ENCODE results near the gene FGFR3. TPM values are rescaled to one million over a fixed set of nuclear protein-coding genes. Genes with fewer than 3 reads are reported as not detected.

The FGFR3 gene
- total RNA-seq (2014; rRNA removed; shearing (Covaris generic)): 2.0 and 2.4 TPM in 2 replicates

GRCh38 chr4:1792832-1793495 is at the start of gene FGFR3:
Gene FGFR3 (plus strand): TSS chr4:1793293. CDS start chr4:1793935, 642 bp downstream.
- peak within 1 kb of the TSS; percentile 65 for H3K4me3 ChIP-seq
- H3K4me1 ChIP-seq: peaks cover 1% of the 10 kb centered on the region; the same call in 1 of the 2 replicates
- DNase-seq: peak in 1 of 2 experiments; percentile 75
- H3K9me3 ChIP-seq (replicated peaks): no peaks in the 10 kb centered on the region
- H3K36me3 ChIP-seq: no peaks in the 10 kb centered on the region
- H3K27ac ChIP-seq: no peak within 1 kb of the TSS
- peaks cover 39% of the 10 kb centered on the region for H3K27me3 ChIP-seq

GRCh38 chr4:1743551-1743950 is 49.5 kb upstream of the FGFR3 start:
- Histone ChIP-seq H3K27me3 (no peaks in the 10 kb centered on the region), H3K27ac (no peak overlapping the region), H3K9me3 (replicated peaks) (peaks cover 3% of the 10 kb centered on the region), H3K4me3 (no peak overlapping the region), H3K4me1 (peaks cover 5% of the 10 kb centered on the region; the same call in 1 of the 2 replicates), H3K36me3 (peaks cover 49% of the 10 kb centered on the region)
- DNase-seq: no peak

- H3K27ac ChIP-seq: no peak overlapping the region
- peaks cover 44% of the 10 kb centered on the region for H3K36me3 ChIP-seq
- DNase-seq: no peak
- no peak overlapping the region for H3K4me3 ChIP-seq
- H3K9me3 ChIP-seq (replicated peaks): no peaks in the 10 kb centered on the region
- H3K27me3 ChIP-seq: no peaks in the 10 kb centered on the region
- H3K4me1 ChIP-seq: peaks cover 5% of the 10 kb centered on the region; the same call in 1 of the 2 replicates
Measured at GRCh38 chr4:1743975-1744374, 49.1 kb upstream of the FGFR3 start.

- H3K36me3 ChIP-seq: peaks cover 39% of the 10 kb centered on the region
- no peaks in the 10 kb centered on the region for H3K27me3 ChIP-seq
- peaks cover 5% of the 10 kb centered on the region; the same call in 1 of the 2 replicates for H3K4me1 ChIP-seq
- no peak for DNase-seq
- H3K4me3 ChIP-seq: no peak overlapping the region
- no peak overlapping the region for H3K27ac ChIP-seq
- no peaks in the 10 kb centered on the region for H3K9me3 ChIP-seq (replicated peaks)
Measured at GRCh38 chr4:1744552-1744951, 48.5 kb upstream of the FGFR3 start.

- Histone ChIP-seq H3K27ac (no peak overlapping the region), H3K4me1 (peaks cover 5% of the 10 kb centered on the region; the same call in 1 of the 2 replicates)
- no peak for DNase-seq
Measured at GRCh38 chr4:1745165-1745564, 47.9 kb upstream of the FGFR3 start.

GRCh38 chr4:1745697-1746096 is 47.4 kb upstream of the FGFR3 start:
- Histone ChIP-seq H3K9me3 (replicated peaks) (no peaks in the 10 kb centered on the region), H3K27me3 (no peaks in the 10 kb centered on the region), H3K4me3 (no peak overlapping the region), H3K4me1 (peaks cover 5% of the 10 kb centered on the region; the same call in 1 of the 2 replicates), H3K36me3 (peaks cover 28% of the 10 kb centered on the region), H3K27ac (no peak overlapping the region)
- no peak for DNase-seq

More at GRCh38 chr4:1745165-1745564, 47.9 kb upstream of the FGFR3 start:
- H3K4me3 ChIP-seq: no peak overlapping the region
- no peaks in the 10 kb centered on the region for H3K27me3 ChIP-seq
- no peaks in the 10 kb centered on the region for H3K9me3 ChIP-seq (replicated peaks)
- H3K36me3 ChIP-seq: peaks cover 34% of the 10 kb centered on the region

- no peak for DNase-seq
- Histone ChIP-seq H3K9me3 (replicated peaks) (no peaks in the 10 kb centered on the region), H3K4me1 (peaks cover 5% of the 10 kb centered on the region; the same call in 1 of the 2 replicates), H3K4me3 (no peak overlapping the region), H3K36me3 (peaks cover 23% of the 10 kb centered on the region), H3K27ac (no peak overlapping the region), H3K27me3 (no peaks in the 10 kb centered on the region)
Measured at GRCh38 chr4:1746265-1746691, 46.8 kb upstream of the FGFR3 start.

- Histone ChIP-seq H3K27ac (no peak overlapping the region), H3K4me1 (peaks cover 9% of the 10 kb centered on the region; the same call in 1 of the 2 replicates), H3K9me3 (replicated peaks) (no peaks in the 10 kb centered on the region), H3K36me3 (peaks cover 15% of the 10 kb centered on the region), H3K4me3 (no peak overlapping the region), H3K27me3 (no peaks in the 10 kb centered on the region)
- peak; percentile 67 to 74 for DNase-seq
Measured at GRCh38 chr4:1746919-1747602, 46.0 kb upstream of the FGFR3 start.

- no peaks in the 10 kb centered on the region for H3K27me3 ChIP-seq
- H3K4me3 ChIP-seq: no peak overlapping the region
- no peak for DNase-seq
- no peak overlapping the region for H3K27ac ChIP-seq
- H3K4me1 ChIP-seq: peaks cover 13% of the 10 kb centered on the region; the same call in 1 of the 2 replicates
- H3K9me3 ChIP-seq (replicated peaks): no peaks in the 10 kb centered on the region
- peaks cover 11% of the 10 kb centered on the region; the same call in 1 of the 2 replicates for H3K36me3 ChIP-seq
Measured at GRCh38 chr4:1747603-1747967, 45.5 kb upstream of the FGFR3 start.

- Histone ChIP-seq H3K4me1 (peaks cover 23% of the 10 kb centered on the region), H3K36me3 (peaks cover 8% of the 10 kb centered on the region; the same call in 1 of the 2 replicates), H3K27me3 (no peaks in the 10 kb centered on the region), H3K27ac (no peak overlapping the region), H3K4me3 (peak overlapping the region; percentile 27; the same call in 1 of the 2 replicates), H3K9me3 (replicated peaks) (no peaks in the 10 kb centered on the region)
- DNase-seq: peak; percentile 90 to 94
Measured at GRCh38 chr4:1748465-1748995, 44.6 kb upstream of the FGFR3 start.

- 0 out of 2 replicates have a peak, but pooled peaks cover 4% of the 10 kb centered on the region for H3K36me3 ChIP-seq
- no peak overlapping the region for H3K27ac ChIP-seq
- peaks cover 31% of the 10 kb centered on the region for H3K4me1 ChIP-seq
- no peak overlapping the region for H3K4me3 ChIP-seq
- DNase-seq: no peak
- H3K27me3 ChIP-seq: no peaks in the 10 kb centered on the region
- H3K9me3 ChIP-seq (replicated peaks): no peaks in the 10 kb centered on the region
Measured at GRCh38 chr4:1749370-1749769, 43.7 kb upstream of the FGFR3 start.

- DNase-seq: no peak
- no peaks in the 10 kb centered on the region for H3K27me3 ChIP-seq
Measured at GRCh38 chr4:1749826-1750225, 43.3 kb upstream of the FGFR3 start.

GRCh38 chr4:1750381-1751154 is 42.5 kb upstream of the FGFR3 start:
- Histone ChIP-seq H3K36me3 (no peaks in the 10 kb centered on the region), H3K27me3 (no peaks in the 10 kb centered on the region), H3K4me1 (peaks cover 40% of the 10 kb centered on the region), H3K27ac (no peak overlapping the region), H3K4me3 (no peak overlapping the region), H3K9me3 (replicated peaks) (no peaks in the 10 kb centered on the region)
- DNase-seq: no peak

More at GRCh38 chr4:1749826-1750225, 43.3 kb upstream of the FGFR3 start:
- Histone ChIP-seq H3K36me3 (0 out of 2 replicates have a peak, but pooled peaks cover under 1% of the 10 kb centered on the region), H3K9me3 (replicated peaks) (no peaks in the 10 kb centered on the region), H3K4me1 (peaks cover 36% of the 10 kb centered on the region), H3K4me3 (no peak overlapping the region), H3K27ac (no peak overlapping the region)

GRCh38 chr4:1751155-1751918 is 41.8 kb upstream of the FGFR3 start:
- H3K27ac ChIP-seq: no peak overlapping the region
- H3K9me3 ChIP-seq (replicated peaks): no peaks in the 10 kb centered on the region
- DNase-seq: no peak
- H3K27me3 ChIP-seq: no peaks in the 10 kb centered on the region
- H3K4me1 ChIP-seq: peaks cover 40% of the 10 kb centered on the region
- no peaks in the 10 kb centered on the region for H3K36me3 ChIP-seq
- no peak overlapping the region for H3K4me3 ChIP-seq

Data from SJCRH30 (cell line).